Lung (tissue), 12 donors: ENCODE data around the gene IP6K3. TPM values are rescaled to one million over a fixed set of nuclear protein-coding genes. Genes with fewer than 3 reads are reported as not detected.

ENCODE experiments used
- ATAC-seq: fragments of 200-7000 bp; cut with Tn5 transposase; one replicate; pipeline ENCODE4 v1.9.1; 2020; ENCODE audit warnings: moderate number of reproducible peaks; ENCODE audit not compliant: insufficient read depth, low FRiP score
- DNase-seq, 3 donors: peaks; one replicate each; pipeline ENCODE4 v3.0.0-alpha.2; 2013 to 2017
- H3K27ac ChIP-seq, 2 donors: one replicate each; pipeline ENCODE4 v1.5.1; 2013; ENCODE audit warnings: mild to moderate bottlenecking in 2 of 2, moderate library complexity in 2 of 2, control low read depth in 1 of 2, inconsistent platforms in 1 of 2, low read depth in 1 of 2, low read length in 1 of 2
- H3K27me3 ChIP-seq, 3 donors: one replicate each; pipeline ENCODE4 v1.5.1; 2013; ENCODE audit warnings: low read length in 2 of 3; ENCODE audit not compliant: control insufficient read depth in 3 of 3, insufficient read depth in 3 of 3
- H3K36me3 ChIP-seq, 4 donors: one replicate each; pipeline ENCODE4 v1.5.1; 2013; ENCODE audit warnings: low read length in 4 of 4, mild to moderate bottlenecking in 1 of 4, moderate library complexity in 1 of 4; ENCODE audit not compliant: control insufficient read depth in 4 of 4, insufficient read depth in 4 of 4
- H3K4me1 ChIP-seq, 5 donors: one replicate each; pipeline ENCODE4 v1.5.1; 2013; ENCODE audit warnings: low read length in 5 of 5, mild to moderate bottlenecking in 2 of 5, moderate library complexity in 1 of 5; ENCODE audit not compliant: control insufficient read depth in 5 of 5, insufficient read depth in 5 of 5
- H3K4me3 ChIP-seq: one replicate; pipeline ENCODE4 v1.5.1; 2013; ENCODE audit warnings: mild to moderate bottlenecking, control low read depth, moderate library complexity
- H3K9ac ChIP-seq, 2 donors: one replicate each; pipeline ENCODE4 v1.5.1; 2013; ENCODE audit warnings: low read length in 2 of 2, control low read depth in 1 of 2; ENCODE audit not compliant: insufficient read depth in 1 of 2
- H3K9me3 ChIP-seq, 4 donors: one replicate each; pipeline ENCODE4 v1.5.1; 2013; ENCODE audit warnings: low read length in 3 of 4, mild to moderate bottlenecking in 1 of 4, moderate library complexity in 1 of 4; ENCODE audit not compliant: control insufficient read depth in 4 of 4, insufficient read depth in 3 of 4
- WGBS, 2 donors: extraction: QIAGEN DNeasy Blood & Tissue Kit; methylation state at CpG; one replicate each; pipeline ENCODE4 v1.1.7; 2013; 5-methylcytosine and 5-hydroxymethylcytosine counted together
- polyA plus RNA-seq, 2 donors: library from polyadenylated mRNA; stranded (reverse); fragments of 200-250 nt; gene quantifications; one replicate each; pipeline ENCODE4 v1.2.1, GENCODE V29; 2013
- total RNA-seq, 2 donors: library from RNA; depleted of rRNA in 1 of 2; stranded (reverse); fragments of >200 nt in 1 of 2; gene quantifications; one replicate each; pipeline ENCODE4 v1.2.1, GENCODE V29; 2014 to 2021
- TF ChIP-seq, protein P1 (sequence below): IDR thresholded peaks from 2 replicates; pipeline ENCODE4 v1.5.1; 2012; ENCODE audit warnings: mild to moderate bottlenecking; ENCODE audit errors: control extremely low read depth, extremely low read depth
- donor health status: control.
- donor health status: control.
- donor health status: Bipolar disorder and iron deficiency.
- donor health status: healthy.
- donor health status: DM: yes; HTN: yes; CAD: no.

The IP6K3 gene
- total and polyA plus RNA-seq, 4 donors, result 1.3 to 3.9 (median 2.5) TPM

DNA sequence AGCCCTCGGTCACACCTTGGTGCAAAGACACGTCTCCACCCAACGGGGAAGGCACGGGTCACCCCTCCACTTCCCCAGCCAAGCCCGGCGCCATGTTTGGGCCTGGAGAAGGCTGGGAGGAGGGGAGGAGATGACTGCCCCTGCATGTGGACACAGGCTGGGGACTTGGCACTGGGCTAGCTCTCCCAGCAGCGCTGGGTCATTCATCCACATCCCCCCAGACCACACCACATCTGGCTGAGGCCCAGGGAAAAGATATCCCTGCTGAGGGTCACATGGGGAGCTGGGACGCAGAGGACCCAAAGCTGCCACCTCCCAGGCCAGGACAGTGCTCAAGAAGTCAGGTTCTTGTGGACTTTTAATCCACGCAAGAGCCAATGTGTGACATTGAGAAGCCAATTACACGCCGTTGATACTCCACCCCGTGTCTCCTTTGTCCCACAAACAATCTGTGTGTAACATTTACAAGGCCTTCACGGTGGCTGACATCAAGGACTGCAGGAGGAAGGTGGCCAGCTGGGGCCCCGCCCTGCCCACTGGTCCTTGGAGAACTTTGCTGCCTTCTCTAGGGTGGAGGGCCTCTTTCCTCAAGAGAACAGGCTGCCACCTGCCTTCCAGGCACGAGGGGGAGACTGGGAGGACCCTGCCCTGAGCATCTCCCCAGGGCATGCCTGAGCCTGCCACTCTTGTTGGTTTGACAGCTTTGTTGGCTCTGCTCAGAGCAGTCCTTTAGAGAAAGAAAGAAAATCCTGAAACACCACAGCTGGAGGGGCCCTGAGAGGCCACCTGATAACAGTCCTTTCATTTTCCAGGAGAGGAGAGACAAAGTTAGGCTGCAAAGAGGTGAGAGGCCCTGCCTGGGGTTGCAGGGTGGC lies 5.3 kb upstream of the IP6K3 start:
- Histone ChIP-seq H3K27ac (no peak overlapping the region), H3K27me3 (no peaks in the 10 kb centered on the region), H3K36me3 (no peaks in the 10 kb centered on the region), H3K4me1 (peaks cover 0 to 36% (median 21%) of the 10 kb centered on the region in 5 donors), H3K9me3 (no peaks in the 10 kb centered on the region), H3K9ac (no peak overlapping the region), H3K4me3 (no peak overlapping the region)
- DNase-seq (peak in 1 of 3 donors; percentile 50), ATAC-seq (no peak)
- WGBS, 2 donors, result 78 to 86% methylated on average over 15 of the region's 15 CpGs
- TF ChIP-seq, protein P1, sequence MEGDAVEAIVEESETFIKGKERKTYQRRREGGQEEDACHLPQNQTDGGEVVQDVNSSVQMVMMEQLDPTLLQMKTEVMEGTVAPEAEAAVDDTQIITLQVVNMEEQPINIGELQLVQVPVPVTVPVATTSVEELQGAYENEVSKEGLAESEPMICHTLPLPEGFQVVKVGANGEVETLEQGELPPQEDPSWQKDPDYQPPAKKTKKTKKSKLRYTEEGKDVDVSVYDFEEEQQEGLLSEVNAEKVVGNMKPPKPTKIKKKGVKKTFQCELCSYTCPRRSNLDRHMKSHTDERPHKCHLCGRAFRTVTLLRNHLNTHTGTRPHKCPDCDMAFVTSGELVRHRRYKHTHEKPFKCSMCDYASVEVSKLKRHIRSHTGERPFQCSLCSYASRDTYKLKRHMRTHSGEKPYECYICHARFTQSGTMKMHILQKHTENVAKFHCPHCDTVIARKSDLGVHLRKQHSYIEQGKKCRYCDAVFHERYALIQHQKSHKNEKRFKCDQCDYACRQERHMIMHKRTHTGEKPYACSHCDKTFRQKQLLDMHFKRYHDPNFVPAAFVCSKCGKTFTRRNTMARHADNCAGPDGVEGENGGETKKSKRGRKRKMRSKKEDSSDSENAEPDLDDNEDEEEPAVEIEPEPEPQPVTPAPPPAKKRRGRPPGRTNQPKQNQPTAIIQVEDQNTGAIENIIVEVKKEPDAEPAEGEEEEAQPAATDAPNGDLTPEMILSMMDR, result no peak

DNA sequence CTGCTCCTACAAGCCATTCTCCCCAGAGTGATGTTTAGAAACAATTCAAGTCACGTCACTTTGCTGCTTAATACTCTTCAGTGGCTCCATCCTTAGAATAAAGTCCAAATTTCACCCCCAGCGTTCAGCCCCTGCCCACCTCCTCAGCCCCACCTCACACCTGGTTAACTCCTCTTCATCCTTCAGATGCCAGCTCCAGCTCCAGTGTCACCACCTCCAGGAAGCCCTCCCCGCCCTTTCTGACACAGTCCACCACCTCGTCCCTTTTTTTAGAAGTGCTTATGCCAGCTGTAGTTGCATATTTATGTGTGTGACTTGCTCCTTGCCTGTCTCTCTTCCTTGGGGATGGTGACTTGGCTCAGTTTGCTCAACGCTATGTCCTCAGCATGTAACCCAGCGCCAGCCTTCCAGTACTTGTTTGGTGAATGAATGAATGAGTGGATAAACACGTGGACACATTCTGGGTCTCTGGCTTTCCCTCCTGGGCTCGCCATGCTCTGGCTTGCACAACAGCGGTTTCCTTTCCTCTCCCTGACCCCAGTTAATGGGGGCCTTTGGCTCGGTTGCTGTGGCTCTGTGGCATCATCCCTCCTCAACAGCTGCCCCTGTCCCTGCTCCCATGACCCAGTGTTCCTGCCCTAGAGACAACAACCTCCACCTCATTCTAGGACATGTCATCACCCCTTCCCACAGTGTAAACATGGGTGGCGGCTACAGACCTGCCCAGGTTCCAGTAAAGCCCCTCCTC lies 3.7 kb upstream of the IP6K3 start:
- DNase-seq (peak in 2 of 3 donors; percentile 40 to 71), ATAC-seq (peak; percentile 13)
- Histone ChIP-seq H3K4me1 (peaks cover 0 to 52% (median 24%) of the 10 kb centered on the region in 5 donors), H3K4me3 (no peak overlapping the region), H3K27me3 (no peaks in the 10 kb centered on the region), H3K9ac (no peak overlapping the region), H3K9me3 (no peaks in the 10 kb centered on the region), H3K36me3 (no peaks in the 10 kb centered on the region), H3K27ac (peak overlapping the region in 1 of 2 donors; percentile 7)
- TF ChIP-seq, protein P1, result no peak
- WGBS, 2 donors, result 63% methylated on average over 11 of the region's 11 CpGs

DNA sequence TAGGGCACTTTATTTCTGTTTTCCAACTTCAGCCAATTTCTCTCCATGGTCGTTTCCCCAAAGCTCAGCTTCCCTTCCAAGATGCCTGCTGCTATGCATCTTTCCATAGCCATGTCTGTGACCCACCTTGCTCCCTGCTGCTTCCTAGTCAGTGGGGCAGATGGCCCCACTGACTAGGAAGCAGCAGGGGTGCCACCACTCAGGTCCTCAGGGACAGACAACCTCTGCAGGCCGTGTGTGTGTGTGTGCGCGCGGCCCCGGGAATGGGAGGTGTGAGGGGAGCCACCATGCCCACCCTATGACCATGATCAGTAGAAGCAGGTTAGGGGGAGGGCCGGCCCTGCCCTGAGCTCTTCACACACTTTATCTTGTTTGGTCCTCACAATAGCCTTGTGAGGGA lies 2.7 kb upstream of the IP6K3 start:
- H3K36me3 ChIP-seq, result no peaks in the 10 kb centered on the region
- ATAC-seq (no peak), DNase-seq (no peak)
- H3K4me3 ChIP-seq, result no peak overlapping the region
- no peak overlapping the region for H3K9ac ChIP-seq
- no peak overlapping the region for H3K27ac ChIP-seq
- no peaks in the 10 kb centered on the region for H3K27me3 ChIP-seq
- WGBS, 2 donors, result 83 to 86% methylated on average over 7 of the region's 7 CpGs
- H3K4me1 ChIP-seq, result peaks cover 0 to 61% (median 26%) of the 10 kb centered on the region in 5 donors
- TF ChIP-seq, protein P1, result no peak
- no peaks in the 10 kb centered on the region for H3K9me3 ChIP-seq
